8988T (cell line): Measurements from ENCODE around the gene POU4F1.

Experiments
- DNase-seq: peaks from one replicate; pipeline ENCODE4 v3.0.0; 2011

The POU4F1 gene

DNA sequence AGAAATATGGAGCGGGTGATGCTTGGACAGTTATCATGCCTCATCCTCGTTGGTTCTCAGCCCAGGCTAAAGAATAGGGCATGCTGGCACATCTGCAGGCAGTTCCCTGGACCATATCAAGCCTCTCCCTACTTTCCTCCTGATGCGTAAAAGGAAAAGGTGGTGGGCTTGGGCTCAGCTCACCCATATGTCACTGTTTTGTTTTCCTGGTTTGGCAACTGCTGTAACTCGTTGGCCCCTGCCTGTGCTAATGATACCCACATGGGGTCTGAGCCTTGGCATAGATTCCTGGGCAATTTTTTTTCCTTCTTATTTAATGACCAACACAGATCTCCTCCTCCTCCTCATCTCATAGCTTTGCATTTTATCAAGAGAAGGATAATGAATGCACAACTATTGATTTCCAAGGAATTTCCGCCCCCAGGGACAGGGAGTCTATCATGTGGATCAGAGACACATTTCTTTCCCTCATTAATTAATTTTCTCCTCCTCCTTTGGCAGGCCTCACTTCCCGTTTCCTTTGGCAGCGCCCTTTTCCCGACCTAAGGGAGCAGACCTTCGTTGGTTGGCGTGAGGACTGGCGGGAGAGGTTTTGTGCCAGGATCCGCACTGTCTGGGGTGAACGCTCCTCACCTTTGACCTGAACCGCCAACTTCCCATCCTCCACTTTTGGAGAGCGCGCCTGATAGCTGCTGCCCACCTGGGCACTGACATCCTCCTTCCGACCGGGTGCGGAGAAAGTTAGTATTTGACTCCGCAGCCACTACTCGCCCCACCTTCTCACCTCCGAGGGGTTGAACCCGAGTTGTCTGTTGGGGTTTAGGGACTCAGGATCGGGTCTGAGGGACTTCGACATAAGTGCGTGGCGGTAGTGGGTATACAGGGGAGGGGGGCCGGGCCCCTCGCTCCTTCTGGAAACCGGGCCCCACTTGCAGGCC is 3.4 kb upstream of the POU4F1 start:
- DNase-seq, result no peak

DNA sequence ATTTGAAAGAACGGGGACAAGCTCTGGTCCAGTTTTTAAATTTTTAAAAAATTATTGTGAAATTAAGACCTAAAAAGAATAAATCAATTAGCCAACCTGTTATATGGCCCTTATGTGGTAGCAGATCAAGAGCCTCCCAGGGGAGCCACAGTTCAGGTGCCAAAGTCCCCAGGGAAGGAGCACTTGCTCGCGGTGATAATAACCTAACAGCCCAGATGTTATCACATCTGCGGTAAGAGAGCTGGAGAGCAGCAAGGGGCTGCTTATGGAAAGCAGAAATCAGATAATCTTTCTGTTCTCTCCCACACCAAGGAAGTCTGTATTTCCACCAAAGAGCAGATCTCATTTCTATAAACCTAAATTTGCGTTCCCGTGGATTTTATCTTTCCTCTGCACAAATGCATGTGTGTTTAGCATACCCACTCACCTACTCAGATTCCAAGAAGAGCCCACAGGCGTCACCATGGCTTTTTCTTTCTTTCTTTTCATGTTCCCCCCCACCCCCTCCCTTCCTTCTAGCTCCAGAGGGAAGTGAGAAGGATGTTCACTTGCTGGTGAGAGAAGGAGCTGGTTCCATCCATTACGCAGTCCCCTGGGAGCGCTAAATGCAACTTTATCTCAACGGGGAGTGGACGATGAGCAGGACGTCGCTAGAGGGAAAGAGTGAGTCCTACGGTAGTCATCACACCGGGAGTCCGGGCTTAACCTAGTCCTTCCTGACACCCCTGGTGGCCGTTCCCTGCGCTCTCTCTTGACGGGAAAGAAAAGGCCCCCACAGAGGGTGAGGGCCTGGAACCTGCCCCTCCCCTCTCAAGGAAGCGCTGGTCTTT is 1.6 kb upstream of the POU4F1 start:
- DNase-seq, result no peak

DNA sequence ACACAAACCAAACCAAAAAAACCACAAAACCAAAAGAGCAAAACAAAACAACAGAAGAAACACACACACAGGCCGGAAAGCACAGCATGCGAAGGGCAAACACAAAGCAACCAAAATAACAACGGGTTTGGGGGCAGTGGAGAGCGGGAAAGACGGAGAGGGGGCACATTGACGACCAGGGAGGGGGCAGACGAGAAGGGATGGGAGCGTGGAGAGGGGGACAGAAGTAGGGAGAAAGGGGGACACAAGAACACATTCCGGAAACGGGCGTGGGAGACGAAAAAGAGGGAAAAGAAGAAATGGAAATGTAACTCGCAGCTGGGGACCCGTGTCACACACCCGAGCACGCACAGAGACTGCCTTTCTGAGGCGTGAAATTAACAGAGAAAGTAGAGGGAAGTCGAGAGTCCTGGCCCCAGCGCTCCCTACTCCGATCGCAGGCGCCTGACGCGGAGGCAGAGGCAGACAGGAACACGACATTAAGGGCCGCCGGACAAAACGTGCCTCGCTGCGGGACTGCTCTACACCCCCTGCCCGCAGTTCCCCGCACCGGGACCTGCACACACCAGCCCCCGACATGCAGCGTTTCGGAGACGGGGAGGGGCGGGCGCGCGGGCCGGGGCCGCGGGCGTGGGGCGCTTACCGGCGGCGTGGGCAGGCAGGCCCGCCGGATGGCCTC is 652 bp downstream of the POU4F1 start:
- no peak for DNase-seq

DNA sequence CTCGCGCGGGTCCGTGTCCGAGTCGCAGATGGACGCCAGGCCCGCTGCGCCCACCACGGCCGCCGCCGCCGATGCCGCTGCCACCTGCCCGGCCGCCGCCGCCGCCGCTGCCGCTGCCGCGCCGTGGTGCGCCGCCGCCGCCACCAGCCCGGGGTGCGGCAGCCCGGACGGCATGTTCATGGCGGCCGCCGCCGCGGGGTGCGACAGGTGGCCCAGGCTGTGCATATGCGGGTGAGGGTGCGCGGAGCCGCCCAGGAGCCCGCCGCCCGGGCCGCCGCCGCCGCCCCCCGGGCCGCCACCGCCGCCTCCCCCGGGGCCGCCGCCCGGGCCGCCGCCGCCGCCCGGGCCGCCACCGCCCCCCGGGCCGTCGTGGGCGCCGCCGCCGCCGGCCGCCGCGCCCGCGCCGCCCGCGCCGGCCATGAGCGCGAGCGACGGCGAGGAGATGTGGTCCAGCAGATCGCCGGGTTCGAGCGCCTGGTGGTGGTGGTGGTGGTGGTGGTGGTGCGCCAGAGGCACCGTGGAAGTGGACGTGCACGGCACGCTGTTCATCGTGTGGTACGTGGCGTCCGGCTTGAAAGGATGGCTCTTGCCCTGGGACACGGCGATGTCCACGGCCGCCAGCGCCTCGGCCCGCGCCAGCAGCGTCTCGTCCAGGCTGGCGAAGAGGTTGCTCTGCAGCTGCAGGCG is 1.3 kb downstream of the POU4F1 start:
- no peak for DNase-seq

DNA sequence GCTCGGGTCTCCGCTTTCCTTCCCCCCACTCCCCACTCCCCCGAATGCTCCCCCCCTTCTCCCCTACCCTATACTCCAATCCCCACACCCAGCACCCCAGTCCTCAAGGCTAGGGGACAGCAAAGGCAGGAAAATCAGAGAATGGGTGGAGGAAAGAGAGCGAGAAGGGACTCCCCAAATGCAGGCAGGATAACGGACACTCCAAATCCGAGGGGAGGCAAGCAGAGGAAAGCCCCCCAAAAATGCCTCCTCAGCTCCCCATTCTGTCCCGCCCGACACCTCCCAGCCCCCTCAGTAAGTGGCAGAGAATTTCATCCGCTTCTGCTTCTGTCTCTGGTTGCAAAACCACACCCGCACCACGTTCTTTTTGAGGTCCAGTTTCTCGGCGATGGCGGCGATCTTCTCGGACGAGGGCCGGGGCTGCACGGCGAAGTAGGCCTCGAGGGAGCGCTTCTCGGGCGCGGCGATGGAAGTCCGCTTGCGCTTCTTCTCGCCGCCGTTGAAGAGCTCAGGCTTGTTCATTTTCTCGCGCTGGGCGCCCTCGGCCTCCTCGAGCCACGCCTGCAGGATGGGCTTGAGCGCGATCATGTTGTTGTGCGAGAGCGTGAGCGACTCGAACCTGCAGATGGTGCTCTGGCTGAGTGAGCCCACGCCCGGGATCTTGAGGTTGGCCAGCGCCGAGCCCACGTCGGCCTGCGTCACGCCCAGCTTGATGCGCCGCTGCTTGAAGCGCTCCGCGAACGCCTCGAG is 2.1 kb downstream of the POU4F1 start:
- DNase-seq, result no peak

DNA sequence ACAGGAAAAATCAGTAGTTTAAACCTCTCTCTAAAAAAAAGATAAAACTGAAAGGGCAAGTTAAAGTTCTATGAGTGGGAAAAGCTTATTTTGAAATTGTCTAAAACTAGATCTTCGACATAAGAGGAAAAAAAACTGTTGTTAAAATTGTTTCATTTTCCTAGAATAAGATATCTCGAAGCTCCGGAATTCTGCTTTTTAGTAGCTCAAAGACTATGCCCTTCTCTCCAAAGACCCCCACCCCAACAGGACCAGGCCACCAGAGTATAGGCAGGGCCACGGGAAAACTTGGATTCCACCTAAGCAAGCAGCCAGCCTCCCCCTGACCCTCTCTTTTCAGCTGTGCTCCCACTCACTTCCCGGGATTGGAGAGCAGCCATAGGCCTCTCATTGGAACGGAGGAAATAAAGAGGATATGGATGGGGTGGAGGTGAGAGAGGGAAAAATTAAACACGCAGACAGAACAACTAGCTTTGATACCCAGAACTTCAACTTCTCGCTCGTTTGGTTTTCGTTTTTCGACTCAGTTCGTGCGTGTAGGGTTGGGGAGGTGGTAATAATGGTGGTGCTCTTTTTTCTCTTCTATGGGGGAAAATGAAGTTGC is 3.0 kb downstream of the POU4F1 start:
- no peak for DNase-seq

DNA sequence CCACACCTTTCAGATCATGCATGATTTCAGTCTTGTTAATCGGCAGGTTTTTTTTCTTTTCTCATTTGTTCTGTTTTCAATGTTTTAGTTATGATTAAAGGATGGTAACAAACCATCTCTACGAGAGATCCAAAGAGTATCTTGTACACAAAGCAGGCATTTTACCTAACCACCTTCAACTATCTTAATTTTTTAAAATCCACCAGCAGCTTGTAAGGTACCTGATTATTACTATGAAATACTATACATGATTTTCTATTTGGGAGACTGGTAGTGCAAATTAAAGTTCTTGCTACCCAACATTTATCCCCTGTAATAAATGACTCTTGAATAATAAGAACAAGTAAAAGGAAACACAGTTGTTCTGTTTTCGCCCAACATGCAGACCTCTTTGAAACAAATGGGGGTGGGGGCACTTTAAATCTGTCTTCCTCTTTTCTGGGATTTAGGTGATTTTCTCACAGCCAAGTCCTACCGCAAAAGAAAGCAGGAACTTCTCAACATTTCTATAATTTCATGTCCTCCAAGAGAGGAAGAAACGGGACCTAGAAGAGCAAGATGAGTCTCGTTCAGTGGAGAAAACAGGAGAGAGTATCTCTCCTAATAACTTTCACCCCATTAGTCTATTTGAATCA is 3.6 kb downstream of the POU4F1 start:
- no peak for DNase-seq

DNA sequence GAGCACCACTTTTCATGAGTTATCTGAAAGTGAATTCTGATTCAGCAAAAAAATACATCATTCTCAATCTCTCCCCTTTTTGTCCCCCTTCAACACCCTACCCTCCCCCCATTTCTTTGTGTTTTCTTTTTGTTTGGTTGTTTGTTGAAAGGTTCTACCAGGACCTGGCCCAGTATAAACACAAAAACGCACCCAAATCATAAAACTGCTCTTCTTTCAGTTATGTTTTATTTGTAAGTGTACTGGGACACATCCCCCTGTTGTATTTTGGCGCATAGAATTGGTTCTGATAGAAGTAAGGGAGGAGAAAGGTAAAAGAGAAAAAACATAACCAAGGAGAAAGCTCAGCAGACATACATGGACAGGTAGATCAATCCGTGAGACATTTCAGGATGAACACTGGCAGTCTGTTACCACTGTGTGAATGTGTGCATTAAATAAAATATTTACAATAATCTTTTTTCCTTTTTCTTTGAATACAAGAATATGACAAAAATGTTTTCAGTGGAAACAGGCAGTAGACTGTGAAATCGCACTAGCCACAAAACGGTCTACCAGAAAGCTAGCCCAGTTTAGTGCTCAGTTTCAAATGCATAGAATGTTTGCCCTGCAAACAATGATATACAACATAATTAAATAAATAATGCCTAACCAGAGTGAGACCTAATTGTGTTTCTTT is 4.2 kb downstream of the POU4F1 start:
- DNase-seq, result no peak

DNA sequence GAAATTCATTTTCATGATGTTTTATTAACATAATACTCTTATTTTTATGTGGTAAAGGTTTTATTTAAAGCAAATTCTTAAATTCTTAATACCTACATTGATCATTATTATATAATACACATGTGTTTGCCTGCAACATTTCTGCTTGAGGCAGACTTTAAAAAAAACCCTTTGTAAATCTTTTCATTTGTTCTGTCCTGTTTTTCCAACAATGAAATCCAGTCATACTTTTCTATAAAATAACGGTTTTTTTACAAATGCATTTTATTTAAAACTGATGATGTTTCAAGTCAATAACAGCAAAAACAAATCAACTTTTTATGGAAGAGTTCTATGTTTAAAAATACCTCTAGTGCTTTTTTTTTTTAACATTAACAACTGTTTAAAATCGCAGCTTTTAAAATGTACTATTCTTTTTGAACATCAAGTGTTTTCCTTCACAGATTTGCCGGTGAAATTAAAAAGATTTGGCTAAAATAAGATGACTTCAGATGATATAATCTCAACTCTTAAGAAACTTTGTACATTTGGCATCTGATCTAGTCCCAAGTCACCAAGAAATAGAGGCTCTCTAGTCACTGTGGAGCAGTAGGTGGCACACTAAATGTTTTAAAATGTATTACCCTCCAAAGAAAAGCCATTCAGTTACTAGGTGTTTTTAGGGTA is 5.1 kb downstream of the POU4F1 start:
- DNase-seq, result no peak

DNA sequence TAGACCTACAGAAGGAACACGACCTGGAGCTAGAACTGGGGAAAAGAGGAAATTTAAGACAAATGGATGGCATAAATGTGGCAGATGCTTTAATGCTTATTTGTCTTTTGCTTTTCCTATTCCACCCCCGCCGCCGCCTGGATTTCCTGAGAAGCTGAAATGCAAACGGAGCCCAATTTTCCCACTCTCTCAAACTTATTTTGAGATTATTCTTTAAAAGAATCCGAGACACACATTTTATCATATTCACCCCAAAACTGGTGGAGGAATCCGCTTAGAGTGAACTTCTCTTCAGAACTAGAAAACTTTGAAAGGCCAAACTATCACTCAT is 5.8 kb downstream of the POU4F1 start:
- DNase-seq, result no peak

DNA sequence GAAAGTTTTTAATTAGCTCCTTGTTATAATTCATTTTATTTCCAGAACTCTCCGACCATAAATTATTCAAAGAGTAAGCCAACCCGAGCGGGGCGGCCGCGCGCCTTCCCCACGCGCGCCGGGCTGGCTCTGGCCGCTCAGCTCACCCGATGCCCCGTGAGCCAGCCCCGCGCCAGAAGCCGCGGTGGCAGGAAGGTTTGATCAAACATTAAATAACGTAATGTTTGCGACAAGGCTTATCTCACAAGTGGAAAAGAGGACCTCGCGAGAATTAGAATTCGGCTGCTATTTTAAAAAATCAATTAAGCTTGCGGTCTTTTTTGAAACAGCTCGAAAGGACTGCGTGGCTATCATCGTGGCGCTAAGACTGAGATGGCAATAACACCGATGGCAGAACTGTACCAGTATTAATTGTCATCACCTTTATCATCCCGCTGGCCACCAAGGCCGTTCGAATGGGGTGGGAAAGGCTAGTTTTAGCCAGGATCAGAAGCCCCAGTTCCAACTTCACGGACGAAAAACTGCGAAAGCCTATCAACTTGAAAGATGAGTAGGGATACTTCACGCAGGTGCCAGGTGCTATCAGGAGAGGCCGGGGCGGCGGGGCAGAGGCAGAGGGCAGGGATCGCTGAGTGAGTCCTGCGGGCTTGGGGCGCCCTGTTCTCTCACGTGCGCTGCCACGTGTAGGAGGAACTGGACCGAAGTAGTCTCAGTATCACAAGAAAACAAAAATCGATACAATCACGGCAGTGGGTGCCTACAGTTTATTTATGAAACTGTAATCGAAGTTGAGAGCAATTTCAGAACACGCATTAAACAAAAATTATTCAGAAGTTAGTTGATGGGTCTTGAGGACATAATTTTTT is 6.4 kb downstream of the POU4F1 start:
- no peak for DNase-seq

DNA sequence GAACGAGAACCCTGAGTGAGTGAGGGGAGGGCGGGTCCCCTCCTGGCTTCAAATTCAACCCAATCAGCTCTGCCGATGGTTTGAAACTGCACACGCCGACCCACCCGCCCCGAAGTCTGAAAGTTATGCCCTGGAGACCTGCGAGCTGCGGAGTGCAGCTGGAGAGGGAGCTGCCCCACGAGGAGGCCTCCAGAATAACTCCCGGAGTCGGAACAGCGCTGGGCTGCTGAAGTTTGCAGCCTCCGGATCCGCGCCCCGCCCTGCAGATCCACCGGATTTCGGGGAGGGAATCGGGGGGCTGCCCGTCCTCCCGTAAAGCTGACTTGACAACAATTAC is 7.0 kb downstream of the POU4F1 start:
- DNase-seq, result no peak

DNA sequence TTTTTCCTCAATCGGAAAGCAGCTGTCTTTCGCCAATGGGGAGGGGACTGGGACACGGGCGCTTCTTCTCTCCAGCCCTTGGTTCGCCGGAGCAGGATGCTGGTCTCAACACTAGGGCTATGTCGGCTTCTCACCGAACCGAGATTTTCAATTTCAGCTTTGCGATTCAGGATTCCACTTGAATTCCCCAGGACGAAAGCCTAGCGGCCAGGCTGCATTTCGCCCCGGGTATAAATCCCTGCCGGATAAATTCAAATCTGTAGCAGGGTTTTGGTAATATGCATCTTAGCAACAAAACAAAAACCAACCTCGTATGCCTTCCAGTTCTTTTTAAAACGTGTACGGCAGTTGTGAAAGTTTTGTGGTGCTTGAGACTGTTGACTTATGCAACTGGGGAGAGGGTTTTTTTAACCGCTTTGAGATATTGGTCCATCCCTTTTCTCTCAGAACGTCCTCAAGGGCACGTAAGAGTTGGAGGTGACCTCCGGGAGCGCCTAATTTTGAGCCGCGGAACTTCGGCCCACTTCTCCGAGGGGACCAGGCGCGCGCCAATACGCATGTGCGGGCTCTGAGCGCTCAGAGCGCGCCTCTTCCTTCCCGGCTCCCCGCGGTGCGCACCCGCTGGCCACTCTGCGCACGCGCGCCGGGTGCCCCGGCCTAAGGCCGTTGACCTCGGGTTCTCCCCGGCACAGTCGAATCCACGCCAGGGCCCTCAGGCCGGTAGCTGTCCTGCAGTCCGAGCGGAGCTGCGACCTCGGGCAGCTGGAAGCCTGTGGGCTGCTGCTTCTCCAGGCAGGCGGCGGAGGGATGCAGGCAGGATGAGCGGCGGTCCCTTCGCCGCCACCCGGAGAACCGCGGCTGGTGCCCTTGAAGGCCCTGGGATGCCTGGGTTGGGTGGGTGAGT is 7.6 kb downstream of the POU4F1 start:
- no peak for DNase-seq

DNA sequence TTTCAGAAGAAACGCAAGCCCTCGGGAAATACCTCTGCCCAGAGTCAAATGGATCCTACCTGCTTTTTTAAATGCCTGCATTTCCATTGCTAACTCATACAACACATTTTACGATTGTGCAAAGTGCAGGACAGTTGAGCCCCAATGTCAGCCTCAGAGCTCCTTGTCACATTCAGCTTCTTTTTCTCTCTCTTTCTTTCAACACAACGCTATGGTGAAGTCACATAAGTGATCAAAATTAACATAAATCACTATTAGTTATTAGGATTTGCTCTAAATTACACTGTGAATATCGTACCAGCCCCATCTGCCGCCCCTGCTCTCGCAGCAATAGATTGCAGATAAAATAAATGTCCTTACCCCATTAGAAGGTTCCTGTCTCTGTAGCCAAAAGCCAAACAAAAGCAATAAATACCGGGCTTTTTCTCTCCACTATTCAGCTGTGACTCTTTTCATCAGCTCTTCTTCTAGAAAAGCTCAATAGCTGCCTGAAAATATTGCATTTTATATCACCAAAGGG is 8.8 kb downstream of the POU4F1 start:
- DNase-seq, result no peak

DNA sequence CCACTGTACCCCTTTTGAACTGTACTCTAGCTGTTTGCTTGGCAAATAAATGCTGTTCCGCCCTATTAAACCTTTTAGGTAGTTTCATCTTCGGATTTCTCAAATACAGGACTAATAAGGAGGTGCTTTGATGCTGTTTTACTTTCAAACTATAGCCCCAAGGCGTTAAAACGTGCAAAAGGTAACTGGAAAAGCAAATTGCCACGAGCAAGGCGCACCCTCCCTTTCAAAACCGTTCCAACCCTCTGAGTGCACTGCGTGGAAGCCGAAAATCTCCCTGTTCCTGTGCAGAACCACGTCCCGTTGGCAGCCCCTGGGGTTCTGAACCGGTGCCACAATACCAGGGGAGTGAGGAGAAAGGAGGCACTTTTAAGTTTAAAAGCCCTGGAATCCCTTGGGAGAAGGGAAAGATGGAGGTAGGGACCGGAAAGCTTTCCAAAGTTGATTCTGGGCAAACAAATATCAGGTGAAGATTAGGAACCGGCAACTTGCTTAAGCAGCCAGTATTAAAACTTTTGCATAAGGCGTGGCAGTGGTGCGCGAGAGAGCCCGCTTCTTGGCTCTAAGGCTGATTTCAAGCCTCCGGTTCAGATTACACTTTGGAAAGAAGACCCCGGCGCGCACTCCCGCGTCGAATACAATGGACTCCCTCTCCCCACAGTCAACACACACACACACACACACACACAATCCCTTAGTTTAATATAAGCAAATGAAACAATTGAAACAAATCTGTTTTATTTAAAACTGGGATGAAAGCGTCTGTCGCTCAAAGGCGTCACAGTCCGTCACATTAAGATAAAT is 9.5 kb downstream of the POU4F1 start:
- no peak for DNase-seq

DNA sequence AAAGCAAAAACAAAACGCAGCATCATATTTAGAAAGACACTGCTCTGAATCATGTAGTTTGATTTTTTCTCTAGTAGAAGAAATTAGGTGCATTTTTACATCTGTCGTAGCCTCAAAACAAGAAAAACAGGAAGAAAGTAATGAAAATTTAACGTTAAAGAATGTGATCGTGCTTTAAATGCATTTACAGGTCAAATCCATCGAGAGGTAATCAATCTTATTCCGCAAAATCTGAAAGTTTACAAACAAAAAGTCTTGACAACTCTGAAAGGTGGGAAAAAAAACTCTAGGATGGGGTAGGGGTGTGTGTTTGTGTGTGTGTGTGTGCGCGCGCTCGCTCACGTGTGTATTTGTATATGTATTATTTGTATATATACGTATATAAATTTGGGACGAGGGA is 10.2 kb downstream of the POU4F1 start:
- DNase-seq, result no peak

DNA sequence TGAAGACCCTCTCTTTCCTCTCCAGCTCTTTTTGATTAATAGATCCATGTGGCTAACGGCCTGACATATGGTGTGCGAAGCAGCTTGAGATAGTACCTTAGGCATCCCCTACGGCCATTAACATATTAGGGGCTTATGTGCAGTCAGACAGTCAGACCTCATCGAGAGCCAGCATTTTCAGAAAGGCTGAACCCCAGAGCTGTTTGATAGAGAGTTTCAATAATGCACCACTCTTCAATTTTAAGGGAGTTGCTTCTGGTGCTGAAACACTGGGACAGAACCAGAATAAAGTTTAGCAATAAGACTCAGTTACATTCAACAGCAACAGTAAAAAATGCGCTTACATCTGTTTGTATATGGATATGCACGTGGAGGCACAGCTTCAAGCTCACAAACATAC is 10.8 kb downstream of the POU4F1 start:
- DNase-seq, result no peak
